ENCODE measurements around the gene OR5F1.

The OR5F1 gene

DNA sequence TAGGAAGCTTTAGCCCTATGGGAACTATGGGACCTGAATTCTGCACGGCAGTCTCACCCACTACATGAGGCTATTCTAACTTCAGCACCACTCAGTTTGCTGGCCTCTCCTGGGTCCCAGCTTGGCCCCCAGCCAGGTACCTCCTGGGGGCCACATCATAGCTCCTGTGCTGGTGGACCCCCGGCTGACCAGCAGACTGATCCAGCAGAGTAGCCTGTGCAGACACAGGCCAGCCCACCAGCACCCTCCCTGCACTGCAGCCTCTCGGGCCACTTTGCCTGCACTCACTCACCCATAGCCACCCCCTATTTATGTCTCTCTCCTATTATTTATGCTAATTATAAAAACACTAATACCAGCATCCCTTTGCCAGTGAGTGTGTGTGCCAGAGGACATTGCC lies 23.5 kb downstream of the OR5F1 start:
- Histone ChIP-seq H2BK120ac (ENCODE audit: low read depth, low read length) (no peak overlapping the region), H4K91ac (ENCODE audit: low read length) (no peak overlapping the region), H2AK5ac (ENCODE audit: low read length, severe bottlenecking) (no peak overlapping the region), H3K27ac (ENCODE audit: low read length, poor library complexity, severe bottlenecking) (no peak overlapping the region), H2BK12ac (ENCODE audit: low read length in 2 of 2) (no peak overlapping the region), H3K4me2 (ENCODE audit: low read length, poor library complexity, severe bottlenecking) (no peak overlapping the region), H3K4ac (ENCODE audit: low read depth in 1 of 2, low read length in 2 of 2) (no peak overlapping the region), H2BK5ac (ENCODE audit: low read depth, low read length, poor library complexity, severe bottlenecking) (no peak overlapping the region), H3K18ac (ENCODE audit: low read depth in 1 of 2, low read length in 2 of 2) (no peak overlapping the region), H3K27me3 (ENCODE audit: control insufficient read depth in 1 of 2, insufficient read depth in 1 of 2, low read length in 2 of 2) (no peaks in the 10 kb centered on the region), H3K4me1 (ENCODE audit: control insufficient read depth, insufficient read depth, low read depth, low read length) (no peaks in the 10 kb centered on the region), H3K9ac (ENCODE audit: low read length) (no peak overlapping the region), H3K79me1 (replicated peaks; ENCODE audit: low read length, poor library complexity, severe bottlenecking) (no peaks in the 10 kb centered on the region), H3K36me3 (ENCODE audit: control insufficient read depth in 1 of 2, insufficient read depth in 2 of 2, low read depth in 1 of 2, low read length in 2 of 2) (no peaks in the 10 kb centered on the region), H3K9me3 (ENCODE audit: control insufficient read depth, low read length) (no peaks in the 10 kb centered on the region), H4K8ac (ENCODE audit: low read length) (no peak overlapping the region), H3K14ac (ENCODE audit: low read length in 2 of 2) (no peak overlapping the region), H2AFZ (ENCODE audit: low read depth, low read length) (no peak overlapping the region), H2BK15ac (ENCODE audit: low read depth, poor library complexity, severe bottlenecking) (no peak overlapping the region), H3K4me3 (ENCODE audit: insufficient read depth in 1 of 2, low read depth in 1 of 2, low read length in 2 of 2) (no peak overlapping the region), H3K23ac (ENCODE audit: low read length in 2 of 2) (no peak overlapping the region)
- no peak for DNase-seq
- 77% methylated on average over 3 of the region's 3 CpGs for WGBS

DNA sequence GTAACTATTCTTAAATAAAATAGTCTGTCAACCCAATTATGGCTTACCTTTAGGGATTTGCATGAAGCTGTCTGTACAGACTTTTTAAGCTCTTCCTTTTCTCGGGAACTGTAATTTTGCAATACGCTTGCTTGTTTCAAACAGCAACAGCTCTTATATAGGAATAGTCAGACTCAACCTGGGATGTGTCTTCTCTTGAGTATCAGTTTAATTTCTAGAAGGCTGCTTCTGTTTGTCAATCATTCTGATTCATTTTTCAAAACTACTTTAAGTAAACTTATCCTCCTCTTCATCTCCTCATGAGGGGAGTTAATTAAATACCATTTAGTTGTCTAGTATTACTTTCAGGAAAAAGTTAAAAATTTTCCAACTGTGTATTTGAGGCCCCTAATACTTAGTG lies 24.6 kb downstream of the OR5F1 start, which contains the start of gene OR10AG1:
Gene OR10AG1 (minus strand): TSS at position 101 of the 400 bp plus-strand sequence. CDS start 38 bp downstream, at position 63.
- Histone ChIP-seq H3K79me1 (replicated peaks; ENCODE audit: low read length, poor library complexity, severe bottlenecking) (no peaks in the 10 kb centered on the region), H3K36me3 (ENCODE audit: control insufficient read depth in 1 of 2, insufficient read depth in 2 of 2, low read depth in 1 of 2, low read length in 2 of 2) (no peaks in the 10 kb centered on the region), H2BK120ac (ENCODE audit: low read depth, low read length) (no peak within 1 kb of the TSS), H3K18ac (ENCODE audit: low read depth in 1 of 2, low read length in 2 of 2) (no peak within 1 kb of the TSS), H3K9ac (ENCODE audit: low read length) (no peak within 1 kb of the TSS), H4K91ac (ENCODE audit: low read length) (no peak within 1 kb of the TSS), H4K8ac (ENCODE audit: low read length) (no peak within 1 kb of the TSS), H3K27ac (ENCODE audit: low read length, poor library complexity, severe bottlenecking) (no peak within 1 kb of the TSS), H3K4ac (ENCODE audit: low read depth in 1 of 2, low read length in 2 of 2) (no peak within 1 kb of the TSS), H2AK5ac (ENCODE audit: low read length, severe bottlenecking) (no peak within 1 kb of the TSS), H3K4me3 (ENCODE audit: insufficient read depth in 1 of 2, low read depth in 1 of 2, low read length in 2 of 2) (no peak within 1 kb of the TSS), H3K23ac (ENCODE audit: low read length in 2 of 2) (no peak within 1 kb of the TSS), H2BK15ac (ENCODE audit: low read depth, poor library complexity, severe bottlenecking) (no peak within 1 kb of the TSS), H3K4me1 (ENCODE audit: control insufficient read depth, insufficient read depth, low read depth, low read length) (no peaks in the 10 kb centered on the region), H2AFZ (ENCODE audit: low read depth, low read length) (no peak within 1 kb of the TSS), H2BK5ac (ENCODE audit: low read depth, low read length, poor library complexity, severe bottlenecking) (no peak within 1 kb of the TSS), H3K4me2 (ENCODE audit: low read length, poor library complexity, severe bottlenecking) (no peak within 1 kb of the TSS), H2BK12ac (ENCODE audit: low read length in 2 of 2) (no peak within 1 kb of the TSS), H3K14ac (ENCODE audit: low read length in 2 of 2) (no peak within 1 kb of the TSS), H3K9me3 (ENCODE audit: control insufficient read depth, low read length) (no peaks in the 10 kb centered on the region), H3K27me3 (ENCODE audit: control insufficient read depth in 1 of 2, insufficient read depth in 1 of 2, low read length in 2 of 2) (no peaks in the 10 kb centered on the region)
- WGBS, result no CpG with 5 or more reads among the region's 2 CpGs
- no peak for DNase-seq

DNA sequence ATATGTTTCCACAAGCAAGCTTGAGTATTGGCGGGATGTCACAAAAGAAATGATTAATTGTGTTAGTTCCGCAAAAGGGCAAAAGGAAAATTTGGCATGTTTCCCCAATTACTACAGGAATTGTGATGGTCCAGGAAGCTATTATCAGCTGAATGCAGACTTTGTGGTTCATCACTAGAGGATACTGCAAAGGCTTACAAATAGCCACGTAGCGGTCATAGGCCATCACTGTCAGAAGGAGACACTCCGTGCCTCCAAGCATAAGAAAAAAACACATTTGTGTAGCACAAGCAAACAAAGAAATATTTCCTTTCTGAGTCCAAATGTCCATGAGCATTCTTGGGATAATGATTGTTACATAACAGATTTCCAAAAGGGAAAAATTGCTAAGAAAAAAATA lies 26.5 kb downstream of the OR5F1 start:
- H2BK5ac ChIP-seq (ENCODE audit: low read depth, low read length, poor library complexity, severe bottlenecking), result no peak overlapping the region
- no peak overlapping the region for H3K4ac ChIP-seq (ENCODE audit: low read depth in 1 of 2, low read length in 2 of 2)

DNA sequence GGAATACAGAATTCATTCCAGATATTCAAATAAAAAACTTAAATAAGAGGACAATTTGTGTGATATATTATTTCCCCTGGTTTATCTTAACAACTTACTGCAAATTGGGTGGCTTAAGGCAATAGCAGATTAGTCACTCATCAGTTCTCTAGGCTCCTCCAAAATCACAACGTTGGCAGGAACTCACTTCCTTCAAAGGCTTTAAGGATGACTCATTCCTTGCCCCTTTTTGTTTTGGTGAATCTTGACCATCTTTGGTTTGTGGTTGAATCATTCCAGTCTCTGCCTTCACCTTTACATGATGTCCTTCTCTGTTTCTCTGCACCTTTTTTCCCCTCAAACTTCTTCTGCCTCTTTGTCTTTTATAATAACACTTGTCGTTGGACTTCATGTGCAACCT lies 28.0 kb downstream of the OR5F1 start:
- no peaks in the 10 kb centered on the region for H3K27me3 ChIP-seq (ENCODE audit: control insufficient read depth in 1 of 2, insufficient read depth in 1 of 2, low read length in 2 of 2)
- WGBS, result 30% methylated on average over 2 of the region's 2 CpGs
- H3K27ac ChIP-seq (ENCODE audit: low read length, poor library complexity, severe bottlenecking), result no peak overlapping the region

More for the DNA sequence above, 26.5 kb downstream of the OR5F1 start:
- Histone ChIP-seq H3K9ac (ENCODE audit: low read length) (no peak overlapping the region), H3K79me1 (replicated peaks; ENCODE audit: low read length, poor library complexity, severe bottlenecking) (no peaks in the 10 kb centered on the region), H2AK5ac (ENCODE audit: low read length, severe bottlenecking) (no peak overlapping the region), H2AFZ (ENCODE audit: low read depth, low read length) (no peak overlapping the region), H3K18ac (ENCODE audit: low read depth in 1 of 2, low read length in 2 of 2) (no peak overlapping the region), H2BK12ac (ENCODE audit: low read length in 2 of 2) (no peak overlapping the region), H4K91ac (ENCODE audit: low read length) (no peak overlapping the region), H3K4me1 (ENCODE audit: control insufficient read depth, insufficient read depth, low read depth, low read length) (no peaks in the 10 kb centered on the region), H3K9me3 (ENCODE audit: control insufficient read depth, low read length) (no peaks in the 10 kb centered on the region), H4K8ac (ENCODE audit: low read length) (no peak overlapping the region), H3K4me2 (ENCODE audit: low read length, poor library complexity, severe bottlenecking) (no peak overlapping the region), H3K27me3 (ENCODE audit: control insufficient read depth in 1 of 2, insufficient read depth in 1 of 2, low read length in 2 of 2) (no peaks in the 10 kb centered on the region), H3K36me3 (ENCODE audit: control insufficient read depth in 1 of 2, insufficient read depth in 2 of 2, low read depth in 1 of 2, low read length in 2 of 2) (no peaks in the 10 kb centered on the region), H2BK120ac (ENCODE audit: low read depth, low read length) (no peak overlapping the region), H3K27ac (ENCODE audit: low read length, poor library complexity, severe bottlenecking) (no peak overlapping the region), H3K23ac (ENCODE audit: low read length in 2 of 2) (no peak overlapping the region), H3K4me3 (ENCODE audit: insufficient read depth in 1 of 2, low read depth in 1 of 2, low read length in 2 of 2) (no peak overlapping the region), H3K14ac (ENCODE audit: low read length in 2 of 2) (no peak overlapping the region), H2BK15ac (ENCODE audit: low read depth, poor library complexity, severe bottlenecking) (no peak overlapping the region)
- WGBS, result 85% methylated on average over 5 of the region's 5 CpGs
- DNase-seq, result no peak

More for the DNA sequence above, 28.0 kb downstream of the OR5F1 start:
- no peak overlapping the region for H4K91ac ChIP-seq (ENCODE audit: low read length)
- H3K4me2 ChIP-seq (ENCODE audit: low read length, poor library complexity, severe bottlenecking), result no peak overlapping the region
- H3K4ac ChIP-seq (ENCODE audit: low read depth in 1 of 2, low read length in 2 of 2), result no peak overlapping the region
- H3K9ac ChIP-seq (ENCODE audit: low read length), result no peak overlapping the region
- no peak overlapping the region for H3K18ac ChIP-seq (ENCODE audit: low read depth in 1 of 2, low read length in 2 of 2)
- H3K79me1 ChIP-seq (replicated peaks; ENCODE audit: low read length, poor library complexity, severe bottlenecking), result no peaks in the 10 kb centered on the region
- DNase-seq, result no peak
- no peak overlapping the region for H2AFZ ChIP-seq (ENCODE audit: low read depth, low read length)
- no peak overlapping the region for H2BK5ac ChIP-seq (ENCODE audit: low read depth, low read length, poor library complexity, severe bottlenecking)
- H3K14ac ChIP-seq (ENCODE audit: low read length in 2 of 2), result no peak overlapping the region
- H2BK120ac ChIP-seq (ENCODE audit: low read depth, low read length), result no peak overlapping the region
- no peak overlapping the region for H3K4me3 ChIP-seq (ENCODE audit: insufficient read depth in 1 of 2, low read depth in 1 of 2, low read length in 2 of 2)
- H2BK12ac ChIP-seq (ENCODE audit: low read length in 2 of 2), result no peak overlapping the region
- no peaks in the 10 kb centered on the region for H3K4me1 ChIP-seq (ENCODE audit: control insufficient read depth, insufficient read depth, low read depth, low read length)
- no peak overlapping the region for H3K23ac ChIP-seq (ENCODE audit: low read length in 2 of 2)
- no peaks in the 10 kb centered on the region for H3K9me3 ChIP-seq (ENCODE audit: control insufficient read depth, low read length)
- no peak overlapping the region for H4K8ac ChIP-seq (ENCODE audit: low read length)
- no peaks in the 10 kb centered on the region for H3K36me3 ChIP-seq (ENCODE audit: control insufficient read depth in 1 of 2, insufficient read depth in 2 of 2, low read depth in 1 of 2, low read length in 2 of 2)
- no peak overlapping the region for H2AK5ac ChIP-seq (ENCODE audit: low read length, severe bottlenecking)
- no peak overlapping the region for H2BK15ac ChIP-seq (ENCODE audit: low read depth, poor library complexity, severe bottlenecking)

Measured in mesenchymal stem cell (in vitro differentiated cells and primary cell).